ENCODE measurements around the gene LRMDA.

The LRMDA gene

GRCh38 chr10:75919913-75920312, 488.5 kb downstream of the LRMDA start:
- Histone ChIP-seq H3K79me2 (ENCODE audit: control insufficient read depth, insufficient read depth, low read length, unreplicated experiment) (no peaks in the 10 kb centered on the region), H3K4me1 (ENCODE audit: control insufficient read depth, insufficient read depth, low read length, unreplicated experiment) (no peaks in the 10 kb centered on the region), H3K36me3 (ENCODE audit: insufficient read depth, low read length) (no peaks in the 10 kb centered on the region), H3K4me3 (ENCODE audit: low read depth, low read length) (no peak overlapping the region), H2AFZ (ENCODE audit: low read length, unreplicated experiment) (no peak overlapping the region), H3K27ac (ENCODE audit: low read depth, low read length) (no peak overlapping the region), H3K27me3 (ENCODE audit: insufficient read depth, low read length) (no peaks in the 10 kb centered on the region)

- no peak overlapping the region for H3K4me3 ChIP-seq (ENCODE audit: low read depth, low read length)
- H3K4me1 ChIP-seq (ENCODE audit: control insufficient read depth, insufficient read depth, low read length, unreplicated experiment): no peaks in the 10 kb centered on the region
- H3K27ac ChIP-seq (ENCODE audit: low read depth, low read length): no peak overlapping the region
- H3K36me3 ChIP-seq (ENCODE audit: insufficient read depth, low read length): no peaks in the 10 kb centered on the region
- no peak overlapping the region for H2AFZ ChIP-seq (ENCODE audit: low read length, unreplicated experiment)
- no peaks in the 10 kb centered on the region for H3K27me3 ChIP-seq (ENCODE audit: insufficient read depth, low read length)
- H3K79me2 ChIP-seq (ENCODE audit: control insufficient read depth, insufficient read depth, low read length, unreplicated experiment): no peaks in the 10 kb centered on the region
Observed at GRCh38 chr10:75922435-75922834, 491.0 kb downstream of the LRMDA start.

GRCh38 chr10:75924309-75924902, 493.0 kb downstream of the LRMDA start:
- Histone ChIP-seq H2AFZ (ENCODE audit: low read length, unreplicated experiment) (no peak overlapping the region), H3K36me3 (ENCODE audit: insufficient read depth, low read length) (no peaks in the 10 kb centered on the region), H3K4me1 (ENCODE audit: control insufficient read depth, insufficient read depth, low read length, unreplicated experiment) (no peaks in the 10 kb centered on the region), H3K27me3 (ENCODE audit: insufficient read depth, low read length) (no peaks in the 10 kb centered on the region), H3K27ac (ENCODE audit: low read depth, low read length) (no peak overlapping the region), H3K4me3 (ENCODE audit: low read depth, low read length) (no peak overlapping the region), H3K79me2 (ENCODE audit: control insufficient read depth, insufficient read depth, low read length, unreplicated experiment) (no peaks in the 10 kb centered on the region)

- H3K4me3 ChIP-seq (ENCODE audit: low read depth, low read length): no peak overlapping the region
- H2AFZ ChIP-seq (ENCODE audit: low read length, unreplicated experiment): no peak overlapping the region
- H3K4me1 ChIP-seq (ENCODE audit: control insufficient read depth, insufficient read depth, low read length, unreplicated experiment): no peaks in the 10 kb centered on the region
- 0 out of 2 replicates have a peak, but pooled peaks cover 3% of the 10 kb centered on the region for H3K27me3 ChIP-seq (ENCODE audit: insufficient read depth, low read length)
- no peak overlapping the region for H3K27ac ChIP-seq (ENCODE audit: low read depth, low read length)
- H3K36me3 ChIP-seq (ENCODE audit: insufficient read depth, low read length): no peaks in the 10 kb centered on the region
- no peaks in the 10 kb centered on the region for H3K79me2 ChIP-seq (ENCODE audit: control insufficient read depth, insufficient read depth, low read length, unreplicated experiment)
Observed at GRCh38 chr10:75925999-75926398, 494.6 kb downstream of the LRMDA start.

GRCh38 chr10:75926763-75927162, 495.3 kb downstream of the LRMDA start:
- Histone ChIP-seq H3K4me1 (ENCODE audit: control insufficient read depth, insufficient read depth, low read length, unreplicated experiment) (no peaks in the 10 kb centered on the region), H3K4me3 (ENCODE audit: low read depth, low read length) (no peak overlapping the region), H3K36me3 (ENCODE audit: insufficient read depth, low read length) (no peaks in the 10 kb centered on the region), H3K79me2 (ENCODE audit: control insufficient read depth, insufficient read depth, low read length, unreplicated experiment) (no peaks in the 10 kb centered on the region), H3K27me3 (ENCODE audit: insufficient read depth, low read length) (0 out of 2 replicates have a peak, but pooled peaks cover 3% of the 10 kb centered on the region), H2AFZ (ENCODE audit: low read length, unreplicated experiment) (no peak overlapping the region), H3K27ac (ENCODE audit: low read depth, low read length) (no peak overlapping the region)

- Histone ChIP-seq H3K4me1 (ENCODE audit: control insufficient read depth, insufficient read depth, low read length, unreplicated experiment) (no peaks in the 10 kb centered on the region), H3K27ac (ENCODE audit: low read depth, low read length) (no peak overlapping the region), H3K79me2 (ENCODE audit: control insufficient read depth, insufficient read depth, low read length, unreplicated experiment) (no peaks in the 10 kb centered on the region), H3K36me3 (ENCODE audit: insufficient read depth, low read length) (no peaks in the 10 kb centered on the region), H3K27me3 (ENCODE audit: insufficient read depth, low read length) (peaks cover 6% of the 10 kb centered on the region; the same call in 1 of the 2 replicates), H2AFZ (ENCODE audit: low read length, unreplicated experiment) (no peak overlapping the region), H3K4me3 (ENCODE audit: low read depth, low read length) (no peak overlapping the region)
Observed at GRCh38 chr10:75928231-75928630, 496.8 kb downstream of the LRMDA start.

- Histone ChIP-seq H3K79me2 (ENCODE audit: control insufficient read depth, insufficient read depth, low read length, unreplicated experiment) (no peaks in the 10 kb centered on the region), H3K4me1 (ENCODE audit: control insufficient read depth, insufficient read depth, low read length, unreplicated experiment) (no peaks in the 10 kb centered on the region), H3K27me3 (ENCODE audit: insufficient read depth, low read length) (peaks cover 7% of the 10 kb centered on the region; the same call in 1 of the 2 replicates), H2AFZ (ENCODE audit: low read length, unreplicated experiment) (no peak overlapping the region), H3K27ac (ENCODE audit: low read depth, low read length) (no peak overlapping the region), H3K4me3 (ENCODE audit: low read depth, low read length) (no peak overlapping the region), H3K36me3 (ENCODE audit: insufficient read depth, low read length) (no peaks in the 10 kb centered on the region)
Observed at GRCh38 chr10:75929630-75930161, 498.3 kb downstream of the LRMDA start.

GRCh38 chr10:75932921-75933320, 501.5 kb downstream of the LRMDA start:
- no peaks in the 10 kb centered on the region for H3K36me3 ChIP-seq (ENCODE audit: insufficient read depth, low read length)
- no peak overlapping the region for H3K4me3 ChIP-seq (ENCODE audit: low read depth, low read length)
- no peaks in the 10 kb centered on the region for H3K79me2 ChIP-seq (ENCODE audit: control insufficient read depth, insufficient read depth, low read length, unreplicated experiment)
- peaks cover 7% of the 10 kb centered on the region for H3K27me3 ChIP-seq (ENCODE audit: insufficient read depth, low read length)
- H3K27ac ChIP-seq (ENCODE audit: low read depth, low read length): no peak overlapping the region
- no peaks in the 10 kb centered on the region for H3K4me1 ChIP-seq (ENCODE audit: control insufficient read depth, insufficient read depth, low read length, unreplicated experiment)
- no peak overlapping the region for H2AFZ ChIP-seq (ENCODE audit: low read length, unreplicated experiment)

- Histone ChIP-seq H3K27me3 (ENCODE audit: insufficient read depth, low read length) (peaks cover 22% of the 10 kb centered on the region), H3K4me3 (ENCODE audit: low read depth, low read length) (no peak overlapping the region), H3K4me1 (ENCODE audit: control insufficient read depth, insufficient read depth, low read length, unreplicated experiment) (no peaks in the 10 kb centered on the region), H3K79me2 (ENCODE audit: control insufficient read depth, insufficient read depth, low read length, unreplicated experiment) (no peaks in the 10 kb centered on the region), H3K27ac (ENCODE audit: low read depth, low read length) (no peak overlapping the region), H2AFZ (ENCODE audit: low read length, unreplicated experiment) (no peak overlapping the region), H3K36me3 (ENCODE audit: insufficient read depth, low read length) (no peaks in the 10 kb centered on the region)
Observed at GRCh38 chr10:75935240-75935639, 503.8 kb downstream of the LRMDA start.

- H2AFZ ChIP-seq (ENCODE audit: low read length, unreplicated experiment): no peak overlapping the region
- no peak overlapping the region for H3K4me3 ChIP-seq (ENCODE audit: low read depth, low read length)
- no peaks in the 10 kb centered on the region for H3K36me3 ChIP-seq (ENCODE audit: insufficient read depth, low read length)
- no peaks in the 10 kb centered on the region for H3K79me2 ChIP-seq (ENCODE audit: control insufficient read depth, insufficient read depth, low read length, unreplicated experiment)
- H3K27ac ChIP-seq (ENCODE audit: low read depth, low read length): no peak overlapping the region
- no peaks in the 10 kb centered on the region for H3K4me1 ChIP-seq (ENCODE audit: control insufficient read depth, insufficient read depth, low read length, unreplicated experiment)
- H3K27me3 ChIP-seq (ENCODE audit: insufficient read depth, low read length): peaks cover 19% of the 10 kb centered on the region
Observed at GRCh38 chr10:75935650-75936400, 504.4 kb downstream of the LRMDA start.

GRCh38 chr10:75936841-75937240, 505.4 kb downstream of the LRMDA start:
- no peaks in the 10 kb centered on the region for H3K36me3 ChIP-seq (ENCODE audit: insufficient read depth, low read length)
- H3K27me3 ChIP-seq (ENCODE audit: insufficient read depth, low read length): peaks cover 19% of the 10 kb centered on the region
- no peaks in the 10 kb centered on the region for H3K4me1 ChIP-seq (ENCODE audit: control insufficient read depth, insufficient read depth, low read length, unreplicated experiment)
- no peaks in the 10 kb centered on the region for H3K79me2 ChIP-seq (ENCODE audit: control insufficient read depth, insufficient read depth, low read length, unreplicated experiment)
- no peak overlapping the region for H3K4me3 ChIP-seq (ENCODE audit: low read depth, low read length)
- H3K27ac ChIP-seq (ENCODE audit: low read depth, low read length): no peak overlapping the region
- H2AFZ ChIP-seq (ENCODE audit: low read length, unreplicated experiment): no peak overlapping the region

Measured in ACC112 (cell line).